HG03060 (cell line): ENCODE data around the gene TFCP2L1.

Experiments
- ATAC-seq: cut with Tn5 transposase; IDR thresholded peaks from one replicate; pipeline ENCODE4 v1.9.1; 2021; ENCODE audit warnings: low read depth, moderate number of reproducible peaks; ENCODE audit not compliant: unreplicated experiment

Gene TFCP2L1

DNA sequence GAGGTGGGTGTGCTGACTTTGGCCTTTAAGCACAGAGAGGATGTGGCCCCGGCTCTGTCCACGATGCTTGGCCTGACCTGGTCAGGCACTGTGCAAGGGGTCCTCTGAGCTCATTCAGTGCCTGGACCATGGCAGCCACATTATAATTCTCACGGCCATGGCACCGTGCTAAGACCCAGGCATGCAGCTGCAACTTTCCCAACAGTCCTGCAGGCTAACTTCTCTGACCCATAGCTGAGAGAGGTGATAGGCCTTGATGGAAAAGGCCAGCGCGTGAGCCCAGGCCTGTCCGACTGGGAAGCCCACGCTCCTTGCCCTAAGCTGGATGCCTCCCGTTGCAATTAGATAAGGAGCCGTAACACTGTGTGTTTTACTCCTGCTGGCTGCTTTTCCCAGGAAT is 99.9 kb downstream of the TFCP2L1 start:
- no peak for ATAC-seq

DNA sequence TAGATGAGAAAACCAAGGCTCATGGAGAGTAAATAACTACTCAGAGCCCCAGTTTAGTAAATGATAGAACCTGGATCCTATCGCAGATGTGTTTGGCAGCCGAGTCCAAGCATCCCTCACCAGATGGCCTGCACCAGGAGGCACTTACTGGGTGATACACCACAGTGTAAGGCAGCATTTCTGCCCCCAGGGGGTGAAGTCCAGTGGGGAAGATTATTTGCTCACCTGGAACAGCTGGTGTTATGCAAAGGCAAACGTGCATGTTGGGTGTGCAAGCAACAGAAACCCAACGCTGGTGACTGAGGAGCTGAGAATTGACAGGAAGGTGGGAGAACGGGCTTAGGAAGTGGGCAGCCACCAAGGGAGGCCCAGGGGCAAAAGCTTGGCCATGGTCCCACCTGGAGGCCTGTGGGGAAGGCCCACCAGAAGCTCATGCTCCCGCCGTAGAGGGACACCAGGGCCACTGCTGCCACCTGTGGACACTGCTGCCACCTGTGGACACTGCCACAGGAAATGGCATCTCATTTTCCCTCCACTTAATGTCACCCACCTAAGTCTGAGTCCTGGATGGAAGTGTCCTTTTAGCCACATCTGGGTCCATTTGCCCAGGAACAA is 100.6 kb downstream of the TFCP2L1 start:
- no peak for ATAC-seq

DNA sequence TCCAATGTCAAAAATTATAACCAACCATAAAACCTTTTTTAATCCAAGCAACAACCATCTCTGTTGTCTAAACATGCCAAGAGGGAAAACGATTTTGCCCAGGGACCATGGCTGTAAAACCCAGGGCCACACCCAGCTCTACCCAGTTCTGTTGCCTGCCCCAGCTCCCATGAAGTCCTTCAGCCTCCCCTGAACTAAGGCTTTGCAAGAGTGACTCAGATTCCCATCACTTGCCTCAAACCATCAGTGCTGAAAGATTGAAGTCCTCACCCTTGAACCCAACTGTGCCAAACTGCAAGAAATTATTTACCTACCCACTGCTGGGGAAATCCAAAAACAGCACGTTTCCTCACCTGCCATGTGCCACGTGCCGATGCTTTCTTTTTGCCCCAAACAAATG is 102.5 kb downstream of the TFCP2L1 start:
- ATAC-seq = no peak

DNA sequence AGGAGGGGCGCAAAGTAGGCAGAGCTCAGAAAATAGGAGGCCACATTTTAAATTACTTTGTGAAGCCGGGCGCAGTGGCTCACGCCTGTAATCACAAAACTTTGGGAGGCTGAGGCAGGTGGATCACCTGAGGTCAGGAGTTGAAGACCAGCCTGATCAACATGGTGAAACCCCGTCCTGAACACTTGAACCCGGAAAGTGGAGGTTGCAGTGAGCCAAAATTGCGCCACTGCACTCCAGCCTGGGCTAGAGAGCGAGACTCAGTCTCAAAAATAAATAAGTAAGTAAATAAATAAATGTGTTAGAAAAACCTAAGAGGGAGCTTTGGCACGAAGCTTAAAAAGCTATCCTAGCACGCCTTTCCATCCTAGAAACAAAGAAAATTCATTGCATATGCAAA is 105.5 kb downstream of the TFCP2L1 start:
- no peak for ATAC-seq

DNA sequence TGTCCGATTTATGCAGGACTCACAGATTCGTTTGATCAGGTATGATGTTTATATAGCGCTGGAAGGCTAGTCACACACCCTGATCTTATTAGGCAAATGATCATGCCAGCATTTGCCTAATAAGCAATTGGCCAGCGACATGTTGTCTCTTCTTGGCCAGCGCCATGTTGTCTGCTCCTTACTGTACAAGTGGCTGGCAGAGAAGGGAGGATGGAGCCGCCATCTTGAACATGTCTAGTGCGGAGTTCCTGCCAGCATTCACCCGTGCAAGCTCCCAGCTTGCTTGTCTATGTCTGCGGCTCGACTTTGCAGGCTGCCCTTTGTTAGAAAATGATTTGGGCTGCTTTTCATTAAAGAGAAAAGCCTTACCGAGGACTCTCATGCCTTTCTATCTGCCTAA is 106.3 kb downstream of the TFCP2L1 start:
- no peak for ATAC-seq

DNA sequence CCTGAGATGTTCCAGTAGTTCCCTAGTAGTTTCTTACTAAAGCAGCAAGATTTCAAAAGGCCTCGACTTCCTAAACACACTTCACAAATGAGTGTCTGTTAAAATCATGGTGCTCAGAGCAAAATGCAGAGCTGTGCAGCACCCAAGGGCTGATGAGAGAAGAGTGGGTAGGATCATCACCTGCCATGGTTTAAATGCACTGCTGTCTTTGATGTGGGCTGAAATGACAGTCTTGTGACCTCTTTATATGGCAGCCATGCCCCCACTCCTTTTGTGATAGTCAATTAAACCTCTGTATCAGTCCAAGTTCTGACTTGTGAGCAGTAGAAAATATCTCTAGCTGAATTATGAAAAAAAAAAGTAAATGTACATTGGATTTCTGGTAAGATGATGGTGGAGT is 107.1 kb downstream of the TFCP2L1 start:
- no peak for ATAC-seq

DNA sequence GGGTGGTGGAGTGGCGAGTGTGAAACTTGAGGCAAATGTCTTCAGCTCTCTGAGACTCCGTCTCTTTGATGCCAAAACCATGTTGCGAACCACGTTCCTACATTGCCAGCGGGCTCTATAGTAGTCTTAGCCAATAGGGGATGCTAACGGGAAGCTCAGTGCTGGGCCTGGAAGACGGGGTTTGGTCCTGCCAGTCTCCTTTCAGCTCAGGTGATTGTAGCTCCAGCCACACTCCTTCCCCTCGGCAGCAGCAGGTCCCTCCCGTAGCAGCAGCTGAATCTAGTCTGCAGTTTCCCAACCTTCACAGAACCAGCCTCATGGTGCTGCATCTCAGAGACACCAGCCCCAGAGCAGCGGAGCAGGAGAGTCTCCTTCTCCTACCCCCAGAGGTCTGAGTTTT is 109.7 kb downstream of the TFCP2L1 start:
- ATAC-seq = no peak

DNA sequence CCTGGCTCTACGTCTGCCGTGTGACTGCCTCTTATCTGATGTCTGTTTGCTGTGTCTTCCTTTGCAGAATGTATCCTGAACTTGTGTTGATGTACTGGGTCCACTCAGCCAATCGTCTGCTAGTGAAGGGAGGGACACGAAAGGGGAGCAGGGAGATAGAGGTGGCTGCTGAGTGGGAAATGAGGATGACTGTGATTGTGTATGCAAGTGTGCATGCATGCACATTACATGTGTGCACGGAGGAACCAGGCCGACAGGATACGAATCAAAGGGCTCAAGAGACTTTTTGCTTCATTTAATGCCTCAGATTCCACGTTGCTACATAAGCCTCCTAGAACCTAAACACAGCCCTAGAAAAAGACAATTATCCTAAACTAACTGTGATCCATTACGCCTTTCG is 111.2 kb downstream of the TFCP2L1 start:
- ATAC-seq = no peak

DNA sequence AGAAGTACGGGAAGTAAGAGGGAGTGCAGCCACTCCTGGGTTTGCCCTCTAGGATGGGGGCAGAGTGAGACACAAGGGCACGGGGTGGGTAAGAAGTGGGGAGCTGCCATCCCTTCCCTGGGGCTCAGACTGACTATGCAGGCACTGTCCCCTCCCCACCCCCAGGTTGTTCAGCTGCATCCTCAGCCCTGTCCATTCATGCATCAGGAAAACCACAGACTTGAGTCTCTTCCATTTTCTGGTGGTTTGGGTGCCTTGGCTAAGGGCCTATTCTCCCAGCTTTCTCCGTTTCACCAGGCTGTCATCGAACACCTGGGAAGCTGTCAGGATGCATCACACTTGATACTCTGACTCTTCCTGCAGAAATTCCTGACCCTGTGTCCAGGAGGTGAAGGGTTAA is 111.9 kb downstream of the TFCP2L1 start:
- no peak for ATAC-seq

DNA sequence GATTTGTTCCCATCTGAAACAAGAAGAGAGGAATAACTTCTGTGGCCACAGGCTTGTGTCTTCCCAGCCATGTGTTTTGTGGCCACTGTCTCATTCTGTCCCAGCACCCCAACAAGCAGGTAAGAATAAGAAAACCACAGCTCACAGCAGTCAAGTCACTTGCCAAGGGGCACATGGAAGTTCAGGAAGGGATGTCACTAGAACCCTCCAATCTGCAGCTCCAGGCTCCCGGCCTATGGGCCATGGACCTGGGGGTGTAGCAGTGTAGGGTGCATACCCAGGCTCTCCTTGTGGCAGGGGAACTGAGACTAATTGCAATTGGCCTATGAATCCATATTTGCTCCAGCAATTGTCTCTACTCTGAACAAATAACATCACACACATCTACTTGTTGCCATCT is 112.5 kb downstream of the TFCP2L1 start:
- no peak for ATAC-seq

DNA sequence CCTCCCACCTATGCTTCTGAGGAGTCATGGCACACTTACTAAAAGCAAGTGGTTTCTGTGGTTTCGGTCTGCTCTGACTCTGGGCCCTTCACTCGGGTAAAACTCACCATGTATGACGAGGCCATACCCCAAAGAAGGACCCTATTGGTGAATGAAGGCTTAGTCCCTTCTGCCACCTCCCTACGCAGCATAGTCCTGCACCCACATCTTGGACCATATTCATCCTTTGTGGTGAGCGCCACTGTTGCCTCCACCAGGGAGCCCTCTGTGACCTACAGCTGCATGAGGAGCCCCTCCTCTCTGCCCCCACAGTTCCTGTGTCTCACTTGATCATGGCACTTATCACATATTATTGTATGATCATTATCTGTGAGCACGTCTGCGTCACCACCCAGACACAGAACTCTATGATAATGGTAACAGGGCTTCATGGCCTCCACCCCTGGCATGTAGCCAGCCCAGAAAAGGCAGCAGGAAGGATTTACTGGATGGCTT is 113.3 kb downstream of the TFCP2L1 start:
- no peak for ATAC-seq

DNA sequence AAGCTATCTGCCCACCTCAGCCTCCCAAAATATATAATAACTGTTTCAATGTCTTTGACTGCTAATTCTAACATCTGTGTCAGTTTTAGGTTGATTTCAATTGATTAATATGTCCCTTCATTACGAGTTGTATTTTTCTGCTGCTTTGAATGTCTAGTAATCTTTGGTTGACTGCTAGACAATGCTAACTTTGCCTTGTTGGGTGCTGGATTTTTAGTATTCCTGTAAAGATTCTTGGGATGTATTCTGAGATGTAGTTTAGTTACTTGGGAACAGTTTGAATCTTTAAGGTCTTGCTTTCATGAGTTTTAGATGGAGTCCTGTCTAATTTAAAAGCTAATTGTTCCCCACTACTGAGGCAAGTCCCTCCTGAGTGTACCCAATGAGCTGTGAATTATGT is 114.4 kb downstream of the TFCP2L1 start:
- ATAC-seq = no peak

DNA sequence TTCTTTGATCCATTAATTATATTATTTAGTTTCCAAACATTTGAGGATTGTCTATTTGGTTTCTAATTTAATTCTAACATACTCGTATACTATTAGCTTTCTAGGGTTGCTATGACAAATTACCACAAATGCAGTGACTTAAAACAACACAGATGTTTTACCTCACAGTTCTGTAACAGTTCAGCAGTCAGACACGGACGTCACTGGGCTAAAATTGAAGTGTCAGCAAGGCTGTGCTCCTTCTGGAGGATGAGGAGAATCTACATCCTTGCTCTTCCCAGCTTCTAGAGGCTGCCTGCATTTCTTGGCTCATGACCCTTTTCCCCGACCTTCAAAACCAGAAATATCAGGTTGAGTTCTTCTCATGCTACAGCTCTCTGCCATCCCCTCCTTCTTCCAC is 117.6 kb downstream of the TFCP2L1 start:
- no peak for ATAC-seq
